Dedifferentiated amniotic fluid mesenchymal stem cell (primary cell): ENCODE data around the gene GOLGA8S.
"Not testable (repeated sequence)": the region's sequence is repeated elsewhere in the genome, so short reads cannot be mapped to it uniquely, and the experiment has no call there.

ENCODE experiments used
- DNase-seq: peaks from one replicate; pipeline ENCODE4 v3.0.0-alpha.2; 2016; ENCODE audit errors: extremely low spot score

GOLGA8S gene

GRCh38 chr15:23398357-23398756 is 43.8 kb downstream of the GOLGA8S start:
- DNase-seq, result not testable (repeated sequence)

- not testable (repeated sequence) for DNase-seq
Measured at GRCh38 chr15:23399207-23399606, 44.7 kb downstream of the GOLGA8S start.

GRCh38 chr15:23401627-23402026 is 47.1 kb downstream of the GOLGA8S start:
- DNase-seq, result no peak

DNA sequence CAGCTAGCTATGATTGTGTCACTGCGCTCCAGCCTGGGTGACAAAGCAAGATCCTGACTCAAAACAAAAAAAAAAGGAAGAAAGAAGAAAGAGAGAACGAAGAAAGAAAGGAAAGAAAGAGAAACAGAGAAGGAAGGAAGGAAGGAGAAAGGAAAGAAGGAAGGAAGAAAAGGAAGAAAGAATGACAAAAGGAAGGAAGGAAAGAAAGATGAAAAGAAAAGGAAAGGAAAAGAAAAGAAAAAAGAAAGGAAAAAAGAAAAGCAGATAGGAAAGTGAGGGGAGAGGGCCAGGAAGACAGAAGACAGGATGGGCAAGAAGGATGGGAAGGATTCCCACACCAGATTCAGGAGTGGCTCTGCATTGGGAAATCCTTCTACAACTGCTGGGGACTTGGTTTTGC is 47.6 kb downstream of the GOLGA8S start:
- no peak for DNase-seq

DNA sequence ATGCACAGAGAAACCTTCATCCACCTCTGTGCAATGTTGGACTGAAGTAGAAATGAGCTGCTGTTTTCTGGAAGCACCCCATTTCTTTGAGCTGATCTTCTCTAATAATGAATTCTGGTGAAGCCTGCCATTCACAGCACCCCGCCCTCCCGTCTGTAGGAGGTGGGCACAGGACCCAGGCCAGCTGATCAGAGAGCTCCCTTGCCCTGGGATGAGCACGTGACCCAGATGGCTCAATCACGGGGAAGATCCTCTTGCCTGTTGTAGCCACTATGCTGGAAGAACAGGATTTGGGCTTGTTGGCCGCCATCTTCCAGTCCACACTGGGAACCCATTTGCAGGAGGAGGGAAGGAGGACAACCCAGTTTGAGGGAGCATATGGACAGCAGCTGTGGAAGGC is 48.0 kb downstream of the GOLGA8S start:
- DNase-seq, result no peak

DNA sequence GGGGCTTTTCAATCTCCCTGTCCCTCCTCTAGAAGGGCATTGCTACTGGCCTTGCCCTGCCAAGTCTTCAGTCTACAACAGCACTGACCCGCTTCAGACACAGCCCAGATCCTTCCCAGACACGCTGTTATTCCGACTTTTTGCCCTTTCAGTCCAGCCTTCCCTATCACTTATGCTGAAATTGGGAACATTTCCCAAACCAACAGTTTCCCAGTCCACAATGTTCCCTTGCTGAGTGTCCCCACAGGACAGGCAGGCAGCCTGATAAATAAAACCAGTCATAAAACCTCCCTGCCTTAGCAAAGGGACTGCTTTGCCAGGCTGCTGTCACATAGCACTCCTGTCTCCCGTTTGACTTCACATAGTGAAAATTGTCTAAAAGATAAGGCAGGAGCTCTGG is 49.0 kb downstream of the GOLGA8S start:
- no peak for DNase-seq

GRCh38 chr15:23411841-23412240 is 57.3 kb downstream of the GOLGA8S start:
- no peak for DNase-seq

GRCh38 chr15:23412881-23413600 is 58.5 kb downstream of the GOLGA8S start:
- DNase-seq, result not testable (repeated sequence)
